C4-2B (cell line): Measurements from ENCODE around the gene NRG2.

Experiments
- ZFX ChIP-seq: fragments of 450-650 bp; IDR thresholded peaks from 2 replicates; pipeline ENCODE4 v1.6.1; 2017
- TF ChIP-seq, protein P1 (sequence below): fragments of 450-650 bp; conservative IDR thresholded peaks from 2 replicates; pipeline ENCODE4 v1.5.1; 2017; ENCODE audit warnings: mild to moderate bottlenecking

DNA sequence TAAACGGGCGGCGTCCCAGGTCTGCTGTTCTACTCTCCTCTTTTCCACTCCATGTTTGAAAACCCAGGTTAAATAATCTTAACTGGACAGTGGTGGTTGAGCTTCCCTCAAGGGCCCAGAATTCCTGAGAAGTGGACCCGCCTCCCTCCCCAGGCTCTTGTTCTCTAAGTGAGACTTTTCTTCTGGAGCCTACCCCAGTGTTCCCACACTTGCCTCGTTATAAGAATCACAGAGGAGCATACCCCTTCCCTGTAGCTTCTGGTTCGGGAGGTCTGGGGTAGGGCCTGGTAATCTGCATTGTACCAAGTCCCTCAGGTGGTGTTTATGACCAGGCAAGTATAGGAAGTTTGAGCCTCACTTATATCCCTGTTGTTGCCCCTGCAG is 235.5 kb downstream of the NRG2 start:
- TF ChIP-seq, protein P1, sequence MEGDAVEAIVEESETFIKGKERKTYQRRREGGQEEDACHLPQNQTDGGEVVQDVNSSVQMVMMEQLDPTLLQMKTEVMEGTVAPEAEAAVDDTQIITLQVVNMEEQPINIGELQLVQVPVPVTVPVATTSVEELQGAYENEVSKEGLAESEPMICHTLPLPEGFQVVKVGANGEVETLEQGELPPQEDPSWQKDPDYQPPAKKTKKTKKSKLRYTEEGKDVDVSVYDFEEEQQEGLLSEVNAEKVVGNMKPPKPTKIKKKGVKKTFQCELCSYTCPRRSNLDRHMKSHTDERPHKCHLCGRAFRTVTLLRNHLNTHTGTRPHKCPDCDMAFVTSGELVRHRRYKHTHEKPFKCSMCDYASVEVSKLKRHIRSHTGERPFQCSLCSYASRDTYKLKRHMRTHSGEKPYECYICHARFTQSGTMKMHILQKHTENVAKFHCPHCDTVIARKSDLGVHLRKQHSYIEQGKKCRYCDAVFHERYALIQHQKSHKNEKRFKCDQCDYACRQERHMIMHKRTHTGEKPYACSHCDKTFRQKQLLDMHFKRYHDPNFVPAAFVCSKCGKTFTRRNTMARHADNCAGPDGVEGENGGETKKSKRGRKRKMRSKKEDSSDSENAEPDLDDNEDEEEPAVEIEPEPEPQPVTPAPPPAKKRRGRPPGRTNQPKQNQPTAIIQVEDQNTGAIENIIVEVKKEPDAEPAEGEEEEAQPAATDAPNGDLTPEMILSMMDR = no peak
- TF ChIP-seq ZFX = no peak
